Ectodermal cell (in vitro differentiated cells): Measurements from ENCODE around the gene CAB39.

Experiments used
- H3K27ac ChIP-seq: 2 replicates; pipeline ENCODE4 v1.7.0; 2013; ENCODE audit warnings: mild to moderate bottlenecking, low read depth, low read length; ENCODE audit not compliant: insufficient read depth, poor library complexity, severe bottlenecking
- H3K27me3 ChIP-seq: 2 replicates; pipeline ENCODE4 v1.7.0; 2013; ENCODE audit warnings: mild to moderate bottlenecking, low read length; ENCODE audit not compliant: insufficient read depth, control insufficient read depth, poor library complexity, severe bottlenecking
- H3K36me3 ChIP-seq: one replicate; pipeline ENCODE4 v1.7.0; 2013; ENCODE audit warnings: low read length; ENCODE audit not compliant: control insufficient read depth, insufficient read depth
- H3K4me1 ChIP-seq: one replicate; pipeline ENCODE4 v1.7.0; 2013; ENCODE audit warnings: low read length; ENCODE audit not compliant: control insufficient read depth, insufficient read depth
- H3K4me3 ChIP-seq: 2 replicates; pipeline ENCODE4 v1.7.0; 2013; ENCODE audit warnings: low read depth, low read length, control low read depth; ENCODE audit not compliant: insufficient read depth
- H3K9me3 ChIP-seq: 2 replicates; pipeline ENCODE4 v1.7.0; 2013; ENCODE audit warnings: mild to moderate bottlenecking, low read length, moderate library complexity; ENCODE audit not compliant: control insufficient read depth
- WGBS, 2 experiments: methylation state at CpG; one replicate each; pipeline ENCODE4 v1.1.7; 2013; ENCODE audit warnings: missing lambda C conversion rate in 2 of 2; 5-methylcytosine and 5-hydroxymethylcytosine counted together

Gene CAB39

DNA sequence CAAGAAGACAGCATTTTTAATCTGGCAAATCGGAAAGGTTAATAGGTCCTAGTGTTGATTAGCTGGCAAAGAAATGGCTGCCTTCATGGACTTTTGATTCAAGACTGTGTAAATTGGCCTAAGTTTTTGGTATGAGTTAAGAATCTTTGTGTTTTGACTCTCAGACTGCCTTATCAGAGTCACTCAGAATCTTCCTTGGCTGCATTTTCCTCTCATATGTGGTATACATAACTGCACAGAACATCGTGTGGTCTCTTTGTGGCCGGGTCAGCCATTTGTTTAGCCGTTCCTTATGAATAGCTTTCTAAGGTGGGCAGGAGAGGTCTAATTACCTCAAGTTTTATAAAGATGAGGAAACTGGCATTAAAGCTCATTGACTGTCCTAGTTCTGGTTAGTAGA is 30.1 kb downstream of the CAB39 start:
- no peaks in the 10 kb centered on the region for H3K36me3 ChIP-seq
- H3K9me3 ChIP-seq: no peaks in the 10 kb centered on the region
- no peak overlapping the region for H3K4me3 ChIP-seq
- no peaks in the 10 kb centered on the region for H3K4me1 ChIP-seq
- no peak overlapping the region for H3K27ac ChIP-seq
- 97 to 98% methylated on average over 4 of the region's 4 CpGs for WGBS, 2 experiments
- no peaks in the 10 kb centered on the region for H3K27me3 ChIP-seq

DNA sequence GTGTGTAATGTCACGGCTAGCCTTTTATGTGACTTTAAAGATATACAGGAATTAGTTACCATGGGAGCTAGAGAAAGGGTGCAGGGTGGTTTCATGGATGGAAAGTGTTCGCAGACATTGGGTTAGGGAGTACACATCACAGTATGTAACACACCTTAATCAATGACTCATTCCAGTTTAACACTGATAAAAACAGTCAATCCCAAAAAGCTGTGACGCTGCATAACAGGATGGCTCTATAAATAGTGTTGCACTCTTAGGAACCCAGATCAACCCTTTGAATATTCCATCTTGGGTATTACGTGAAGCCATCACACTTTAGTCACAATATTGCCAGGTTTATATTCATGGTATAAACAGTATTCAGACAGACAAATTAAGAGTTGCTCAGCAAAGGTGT is 33.6 kb downstream of the CAB39 start:
- Histone ChIP-seq H3K9me3 (no peaks in the 10 kb centered on the region), H3K27me3 (no peaks in the 10 kb centered on the region), H3K4me3 (no peak overlapping the region), H3K4me1 (no peaks in the 10 kb centered on the region), H3K36me3 (no peaks in the 10 kb centered on the region), H3K27ac (no peak overlapping the region)
- 95 to 100% methylated on average over 3 to 4 of the region's 4 CpGs for whole genome bisulfite sequencing, 2 experiments

- no peak overlapping the region for H3K27ac ChIP-seq
Measured at GRCh38 chr2:230748087-230748486, 35.4 kb downstream of the CAB39 start.

GRCh38 chr2:230749111-230749510 is 36.5 kb downstream of the CAB39 start:
- 100% methylated on average over 1 of the region's 2 CpGs for WGBS, 2 experiments
- Histone ChIP-seq H3K4me3 (no peak overlapping the region), H3K36me3 (no peaks in the 10 kb centered on the region), H3K27ac (no peak overlapping the region), H3K4me1 (no peaks in the 10 kb centered on the region), H3K27me3 (no peaks in the 10 kb centered on the region), H3K9me3 (no peaks in the 10 kb centered on the region)

More at GRCh38 chr2:230748087-230748486, 35.4 kb downstream of the CAB39 start:
- WGBS, 2 experiments: 100% methylated on average over 2 of the region's 2 CpGs
- Histone ChIP-seq H3K36me3 (no peaks in the 10 kb centered on the region), H3K4me1 (no peaks in the 10 kb centered on the region), H3K4me3 (no peak overlapping the region), H3K9me3 (no peaks in the 10 kb centered on the region), H3K27me3 (no peaks in the 10 kb centered on the region)

DNA sequence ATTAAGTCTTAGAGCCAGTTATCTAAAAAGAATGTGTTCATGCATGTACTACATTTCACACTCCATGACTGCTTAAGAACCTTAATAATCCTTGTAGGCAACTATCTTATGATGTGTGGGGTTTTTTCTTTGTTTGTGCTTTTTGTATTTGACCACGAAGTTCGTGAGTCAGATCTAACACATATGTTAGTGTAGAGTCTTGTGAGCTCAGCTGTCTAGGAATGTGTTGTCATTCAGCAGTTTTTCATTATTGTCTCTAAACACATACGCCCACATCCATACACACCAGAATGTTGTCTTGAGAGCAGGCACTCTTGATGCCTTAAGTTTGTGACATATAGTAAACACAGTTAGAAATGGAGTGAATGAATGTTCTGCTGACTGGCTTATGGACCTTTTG is 38.4 kb downstream of the CAB39 start:
- WGBS, 2 experiments: 97% methylated on average over 3 of the region's 3 CpGs; no CpG with 5 or more reads in 1 of the 2 experiments
- no peaks in the 10 kb centered on the region for H3K4me1 ChIP-seq
- no peaks in the 10 kb centered on the region for H3K36me3 ChIP-seq
- H3K27me3 ChIP-seq: no peaks in the 10 kb centered on the region
- H3K27ac ChIP-seq: no peak overlapping the region
- H3K4me3 ChIP-seq: no peak overlapping the region
- H3K9me3 ChIP-seq: no peaks in the 10 kb centered on the region

DNA sequence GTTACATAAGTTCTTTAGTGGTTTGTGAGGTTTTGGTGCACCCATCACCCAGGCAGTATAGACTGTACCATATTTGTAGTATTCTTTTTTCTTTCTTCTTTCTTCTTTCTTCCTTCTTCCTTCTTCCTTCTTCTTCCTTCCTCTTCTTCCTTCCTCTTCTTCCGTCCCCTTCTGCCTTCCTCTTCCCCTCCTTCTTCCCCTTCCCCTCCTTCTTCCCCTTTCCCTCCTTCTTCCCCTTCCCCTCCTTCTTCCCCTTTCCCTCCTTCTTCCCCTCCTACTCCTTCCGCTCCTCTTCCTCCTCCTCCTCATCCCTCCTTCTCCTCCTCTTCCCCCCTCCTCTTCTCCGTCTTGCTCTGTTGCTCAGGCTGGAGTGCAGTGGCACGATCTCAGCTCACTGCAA is 41.6 kb downstream of the CAB39 start:
- WGBS, 2 experiments: 91 to 94% methylated on average over 4 of the region's 4 CpGs
- H3K36me3 ChIP-seq: no peaks in the 10 kb centered on the region
- no peak overlapping the region for H3K4me3 ChIP-seq
- no peaks in the 10 kb centered on the region for H3K27me3 ChIP-seq
- H3K27ac ChIP-seq: no peak overlapping the region
- no peaks in the 10 kb centered on the region for H3K9me3 ChIP-seq
- no peaks in the 10 kb centered on the region for H3K4me1 ChIP-seq

DNA sequence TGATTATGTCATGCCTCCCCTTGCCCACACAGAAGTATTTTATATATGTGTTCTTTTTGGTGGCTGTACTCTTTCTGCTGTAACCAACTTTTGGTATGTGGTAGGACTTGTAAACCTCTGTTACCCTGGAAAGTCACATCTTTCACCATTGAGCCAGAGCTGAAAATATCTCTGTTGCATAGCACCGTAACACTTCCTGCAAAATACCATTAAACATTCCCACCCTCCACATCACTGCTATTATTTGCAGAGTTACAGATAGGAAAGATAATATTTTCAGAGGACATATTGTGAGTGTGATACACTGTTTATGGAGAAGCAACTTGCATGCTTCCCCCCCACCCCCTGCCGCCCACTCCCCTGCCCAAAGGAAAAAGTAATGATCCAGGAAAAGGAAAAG is 44.8 kb downstream of the CAB39 start:
- H3K36me3 ChIP-seq: no peaks in the 10 kb centered on the region
- 92 to 97% methylated on average over 2 of the region's 2 CpGs for WGBS, 2 experiments
- H3K9me3 ChIP-seq: no peaks in the 10 kb centered on the region
- no peaks in the 10 kb centered on the region for H3K27me3 ChIP-seq
- H3K4me3 ChIP-seq: no peak overlapping the region
- no peak overlapping the region for H3K27ac ChIP-seq
- no peaks in the 10 kb centered on the region for H3K4me1 ChIP-seq

- Histone ChIP-seq H3K27ac (no peak overlapping the region), H3K9me3 (no peaks in the 10 kb centered on the region), H3K4me3 (no peak overlapping the region), H3K27me3 (no peaks in the 10 kb centered on the region), H3K36me3 (no peaks in the 10 kb centered on the region), H3K4me1 (no peaks in the 10 kb centered on the region)
- 90 to 93% methylated on average over 6 of the region's 6 CpGs for WGBS, 2 experiments
Measured at GRCh38 chr2:230758566-230759480, 46.2 kb downstream of the CAB39 start.

DNA sequence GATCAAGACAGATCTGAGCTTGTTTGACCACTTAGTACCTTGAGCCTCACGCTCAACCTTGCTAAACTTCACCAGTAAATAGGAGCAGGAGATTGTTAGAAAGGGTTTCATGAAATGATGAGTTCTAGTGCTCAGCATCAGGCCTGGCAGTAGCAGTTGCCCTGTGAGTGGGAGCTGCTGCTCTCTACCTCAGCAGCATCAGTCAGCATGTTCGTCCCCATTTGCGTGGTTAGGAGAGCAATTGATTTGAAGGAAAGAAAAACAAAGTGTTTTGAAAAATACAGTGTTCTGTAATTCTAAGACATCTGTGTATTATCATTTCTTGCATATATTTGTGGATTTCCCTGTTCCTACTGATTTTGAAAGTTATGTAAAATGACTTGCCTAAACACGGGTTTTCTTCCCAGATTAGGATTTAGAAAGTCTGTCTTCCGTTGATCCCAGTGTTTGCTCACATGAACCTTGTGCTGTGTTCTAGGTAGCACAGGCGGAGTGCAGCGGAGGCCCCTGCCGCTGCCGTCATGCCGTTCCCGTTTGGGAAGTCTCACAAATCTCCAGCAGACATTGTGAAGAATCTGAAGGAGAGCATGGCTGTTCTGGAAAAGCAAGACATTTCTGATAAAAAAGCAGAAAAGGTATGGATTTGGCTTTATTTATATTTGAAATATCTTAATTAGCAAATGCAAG is 47.0 kb downstream of the CAB39 start:
- H3K9me3 ChIP-seq: no peaks in the 10 kb centered on the region
- H3K4me1 ChIP-seq: no peaks in the 10 kb centered on the region
- no peaks in the 10 kb centered on the region for H3K36me3 ChIP-seq
- H3K4me3 ChIP-seq: no peak overlapping the region
- H3K27me3 ChIP-seq: no peaks in the 10 kb centered on the region
- no peak overlapping the region for H3K27ac ChIP-seq
- WGBS, 2 experiments: 90 to 91% methylated on average over 11 of the region's 11 CpGs

DNA sequence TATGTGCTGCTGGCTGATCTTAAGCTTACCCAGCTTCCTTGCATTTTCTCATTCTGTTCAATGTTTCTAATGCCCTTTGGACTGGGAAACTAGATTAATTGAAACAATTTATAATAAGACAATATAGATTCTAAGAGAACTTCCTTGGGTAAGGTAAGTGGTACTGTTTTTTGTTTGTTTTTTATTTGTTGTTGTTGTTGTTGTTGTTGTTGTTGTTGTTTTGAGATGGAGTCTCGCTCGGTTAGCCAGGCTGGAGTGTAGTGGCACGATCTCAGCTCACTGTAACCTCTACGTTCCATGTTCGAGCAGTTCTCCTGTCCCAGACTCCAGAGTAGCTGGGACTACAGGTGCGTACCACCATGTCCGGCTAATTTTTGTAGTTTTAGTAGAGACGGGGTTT is 49.1 kb downstream of the CAB39 start:
- WGBS, 2 experiments: 96 to 98% methylated on average over 8 of the region's 8 CpGs
- H3K27me3 ChIP-seq: no peaks in the 10 kb centered on the region
- no peak overlapping the region for H3K27ac ChIP-seq
- H3K4me1 ChIP-seq: no peaks in the 10 kb centered on the region
- H3K36me3 ChIP-seq: no peaks in the 10 kb centered on the region
- H3K9me3 ChIP-seq: no peaks in the 10 kb centered on the region
- H3K4me3 ChIP-seq: no peak overlapping the region
